ENCODE data around the gene BDH1. TPM values are rescaled to one million over a fixed set of nuclear protein-coding genes. Genes with fewer than 3 reads are reported as not detected.

The BDH1 gene
- total RNA-seq, 2 experiments from 2014 or later = 54.2 to 55.8 TPM

DNA sequence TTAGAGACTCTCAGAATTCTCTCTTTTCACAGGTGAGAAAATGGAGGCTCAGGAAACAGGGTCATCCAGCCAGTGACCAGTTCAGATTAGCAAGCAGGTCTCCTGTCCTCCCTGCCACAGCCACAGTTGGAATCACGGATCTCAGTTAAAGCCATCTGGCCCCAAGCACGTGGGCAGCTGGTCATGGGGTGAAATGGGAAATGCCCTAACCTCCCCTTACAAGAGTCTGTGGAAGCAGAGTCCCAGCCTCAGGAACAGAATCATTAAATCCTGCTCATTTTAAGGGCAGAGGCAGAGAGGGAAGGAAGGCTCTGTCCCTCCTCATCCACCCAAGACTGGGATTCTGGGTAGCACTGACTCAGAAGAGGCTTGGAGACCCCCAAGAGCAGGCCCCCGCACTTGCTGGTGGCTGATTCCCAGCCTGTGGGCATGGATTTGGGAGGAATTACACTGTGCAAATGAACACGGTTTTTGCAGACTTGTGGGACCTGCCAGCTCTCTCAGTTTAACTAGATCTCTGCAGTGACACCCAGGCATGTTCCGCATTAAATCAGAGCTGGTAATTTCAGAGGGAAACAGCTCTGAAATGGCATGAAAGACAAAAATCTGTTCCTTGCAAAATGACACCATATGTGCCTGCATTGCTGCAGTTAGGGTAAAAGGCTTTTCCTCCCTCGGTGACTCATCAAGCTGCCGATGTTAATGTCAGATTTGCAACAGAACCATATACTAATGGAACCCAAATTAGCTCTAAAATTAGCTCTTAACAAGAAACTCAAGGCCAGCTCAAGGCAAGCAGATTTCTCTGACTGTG is 89.0 kb downstream of the BDH1 start:
- Mint-ChIP-seq H3K4me1 (peaks cover 2% of the 10 kb centered on the region), H3K4me3 (no peak overlapping the region), H3K27ac (no peak overlapping the region), H3K9me3 (no peaks in the 10 kb centered on the region), H3K27me3 (peaks cover 73% of the 10 kb centered on the region), H3K36me3 (ENCODE audit: low read depth) (no peaks in the 10 kb centered on the region)
- POLR2A ChIA-PET = interaction anchor here (0.7 kb wide), 1 partner anchor 11 kb away, joined by 3 read pairs; no protein-coding TSS in a partner anchor
- DNase-seq = no peak
- CTCF ChIA-PET = interaction anchor here (1.0 kb wide), 1 partner anchor 132 kb away, joined by 3 read pairs; no protein-coding TSS in a partner anchor

GRCh38 chr3:197465996-197466549 is 89.7 kb downstream of the BDH1 start:
- Mint-ChIP-seq H3K36me3 (ENCODE audit: low read depth) (no peaks in the 10 kb centered on the region), H3K4me1 (peaks cover 2% of the 10 kb centered on the region), H3K9me3 (no peaks in the 10 kb centered on the region), H3K27me3 (peaks cover 72% of the 10 kb centered on the region), H3K4me3 (no peak overlapping the region), H3K27ac (no peak overlapping the region)
- ChIA-PET CTCF (no interaction called here), POLR2A (no interaction called here)
- DNase-seq = no peak

DNA sequence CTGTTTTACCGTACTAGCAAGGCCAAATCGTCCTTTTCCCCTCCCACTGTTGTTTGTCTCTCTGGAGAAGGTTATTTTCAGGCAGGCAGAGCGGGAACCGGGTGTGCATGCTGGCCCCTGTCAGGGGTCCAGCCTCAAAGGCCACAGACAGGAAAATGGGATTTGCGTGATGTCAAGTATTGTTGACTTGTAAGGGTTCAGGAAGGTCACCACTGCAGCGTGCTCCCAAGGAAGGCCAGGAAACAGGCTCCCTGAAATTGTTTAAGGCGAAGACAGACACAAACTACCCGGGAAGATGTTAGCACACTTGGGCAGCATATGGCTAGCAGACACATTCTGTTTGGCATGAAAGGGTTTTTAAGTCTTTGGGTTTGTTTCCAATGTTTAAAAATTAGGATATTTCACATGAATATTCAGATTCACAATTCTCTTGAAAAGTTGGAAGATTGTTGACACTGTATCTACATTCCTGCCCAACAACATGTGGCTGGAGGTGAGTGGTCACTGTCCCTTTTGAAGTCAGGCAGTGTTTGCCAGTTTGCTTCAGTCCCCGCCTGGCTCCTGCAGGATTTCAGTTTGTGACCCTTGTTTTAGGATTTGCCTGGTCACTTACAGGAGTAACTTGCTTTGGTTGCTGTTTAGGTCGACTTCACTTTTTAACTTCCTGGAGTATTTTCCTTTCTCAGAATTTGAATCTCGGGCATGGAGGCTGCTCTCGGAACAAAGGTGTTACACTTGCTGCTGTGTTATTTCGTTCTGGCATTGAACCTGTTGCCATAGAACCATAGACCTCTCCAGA is 90.4 kb downstream of the BDH1 start:
- POLR2A ChIA-PET = no interaction called here
- Mint-ChIP-seq H3K4me1 (peaks cover 2% of the 10 kb centered on the region), H3K4me3 (no peak overlapping the region), H3K27ac (no peak overlapping the region), H3K27me3 (peaks cover 66% of the 10 kb centered on the region), H3K9me3 (no peaks in the 10 kb centered on the region), H3K36me3 (ENCODE audit: low read depth) (no peaks in the 10 kb centered on the region)
- DNase-seq = no peak
- CTCF ChIA-PET = no interaction called here

- peaks cover 2% of the 10 kb centered on the region for H3K4me1 Mint-ChIP-seq
- DNase-seq = no peak
- peaks cover 3% of the 10 kb centered on the region for H3K9me3 Mint-ChIP-seq
- POLR2A ChIA-PET = no interaction called here
- no peak overlapping the region for H3K4me3 Mint-ChIP-seq
- H3K36me3 Mint-ChIP-seq (ENCODE audit: low read depth) = no peaks in the 10 kb centered on the region
- CTCF ChIA-PET = no interaction called here
- peaks cover 61% of the 10 kb centered on the region for H3K27me3 Mint-ChIP-seq
- H3K27ac Mint-ChIP-seq = no peak overlapping the region
Observed at GRCh38 chr3:197464794-197465193, 91.0 kb downstream of the BDH1 start.

GRCh38 chr3:197463279-197463678 is 92.5 kb downstream of the BDH1 start:
- CTCF ChIA-PET = interaction anchor here (0.9 kb wide), 1 partner anchor 165 kb away, joined by 7 read pairs; no protein-coding TSS in a partner anchor

GRCh38 chr3:197462808-197463207 is 93.0 kb downstream of the BDH1 start:
- Mint-ChIP-seq H3K9me3 (peaks cover 6% of the 10 kb centered on the region), H3K4me1 (peaks cover 2% of the 10 kb centered on the region), H3K36me3 (ENCODE audit: low read depth) (peaks cover 7% of the 10 kb centered on the region), H3K27ac (no peak overlapping the region), H3K27me3 (peaks cover 44% of the 10 kb centered on the region), H3K4me3 (no peak overlapping the region)
- DNase-seq = no peak
- ChIA-PET POLR2A (no interaction called here), CTCF (interaction anchor here (0.9 kb wide), 1 partner anchor 165 kb away, joined by 7 read pairs; no protein-coding TSS in a partner anchor)

More at GRCh38 chr3:197463279-197463678, 92.5 kb downstream of the BDH1 start:
- POLR2A ChIA-PET = no interaction called here
- peaks cover 6% of the 10 kb centered on the region for H3K9me3 Mint-ChIP-seq
- peaks cover 7% of the 10 kb centered on the region for H3K36me3 Mint-ChIP-seq (ENCODE audit: low read depth)
- peaks cover 2% of the 10 kb centered on the region for H3K4me1 Mint-ChIP-seq
- H3K27me3 Mint-ChIP-seq = peaks cover 48% of the 10 kb centered on the region
- H3K27ac Mint-ChIP-seq = no peak overlapping the region
- H3K4me3 Mint-ChIP-seq = no peak overlapping the region
- DNase-seq = no peak

- no peak overlapping the region for H3K27ac Mint-ChIP-seq
- no peak overlapping the region for H3K4me3 Mint-ChIP-seq
- H3K9me3 Mint-ChIP-seq = peaks cover 6% of the 10 kb centered on the region
- H3K4me1 Mint-ChIP-seq = peaks cover 13% of the 10 kb centered on the region
- ChIA-PET CTCF (no interaction called here), POLR2A (no interaction called here)
- DNase-seq = no peak
- H3K36me3 Mint-ChIP-seq (ENCODE audit: low read depth) = peaks cover 10% of the 10 kb centered on the region
- peaks cover 38% of the 10 kb centered on the region for H3K27me3 Mint-ChIP-seq
Observed at GRCh38 chr3:197460639-197461038, 95.1 kb downstream of the BDH1 start.

DNA sequence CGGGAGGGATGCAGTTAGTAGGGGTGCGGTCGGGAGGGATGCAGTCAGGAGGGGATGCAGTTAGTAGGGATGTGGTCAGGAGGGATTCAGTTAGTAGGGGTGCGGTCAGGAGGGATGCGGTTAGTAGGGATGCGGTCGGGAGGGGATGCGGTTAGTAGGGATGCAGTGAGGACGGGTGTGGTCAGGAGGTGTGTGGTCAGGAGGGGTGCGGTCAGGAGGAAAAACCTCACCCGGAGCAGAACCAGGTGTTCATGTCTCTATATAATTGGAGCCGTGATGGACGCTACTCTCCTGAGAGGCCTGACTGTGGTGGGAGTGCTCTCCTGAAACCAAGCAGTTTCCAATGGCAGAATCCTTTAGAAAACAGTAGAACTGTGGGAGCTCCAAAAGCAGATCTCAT is 95.8 kb downstream of the BDH1 start:
- ChIA-PET POLR2A (no interaction called here), CTCF (no interaction called here)
- Mint-ChIP-seq H3K36me3 (ENCODE audit: low read depth) (peaks cover 10% of the 10 kb centered on the region), H3K27ac (no peak overlapping the region), H3K9me3 (peaks cover 6% of the 10 kb centered on the region), H3K4me1 (peaks cover 16% of the 10 kb centered on the region), H3K4me3 (no peak overlapping the region), H3K27me3 (peaks cover 40% of the 10 kb centered on the region)
- DNase-seq = no peak

Other genes with a start within 250 kb of the BDH1 start
- 10 to 100 TPM; 46.8 to 47.4 TPM for gene RUBCN, start 180.9 kb upstream of the BDH1 start, total RNA-seq
- gene FYTTD1, start 193.9 kb upstream of the BDH1 start, total RNA-seq = 10 to 100 TPM; 41.7 to 45.1 TPM
- gene LRCH3, start 235.3 kb upstream of the BDH1 start, total RNA-seq = 10 to 100 TPM; 58.5 to 65.8 TPM